ENCODE measurements around the gene ZNF385D. TPM values are rescaled to one million over a fixed set of nuclear protein-coding genes. Genes with fewer than 3 reads are reported as not detected.

Gene ZNF385D
- total RNA-seq, 6 experiments from 2014 or later: 0.06 to 2.7 (median 0.59) TPM; not detected in 1

DNA sequence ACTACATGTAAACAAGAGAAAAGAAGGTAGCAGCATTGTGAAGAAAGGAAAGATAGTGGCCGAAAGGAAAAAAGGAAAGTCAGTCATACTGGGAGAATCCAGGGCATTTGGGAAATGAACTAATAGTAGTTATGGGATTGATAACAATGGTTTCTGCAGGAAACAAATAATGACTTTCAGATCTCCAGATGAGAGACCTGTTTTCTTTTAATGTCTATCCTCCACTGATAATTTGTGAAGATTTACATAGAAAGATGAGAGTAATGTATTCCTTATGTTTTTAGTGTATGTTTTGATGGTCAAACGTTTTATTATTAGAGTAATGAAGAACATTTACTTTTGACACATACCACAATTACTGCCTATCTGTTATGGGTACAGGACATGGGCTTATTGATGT is 15.0 kb upstream of the ZNF385D start:
- Histone ChIP-seq H3K9me3 (no peaks in the 10 kb centered on the region), H3K27me3 (no peaks in the 10 kb centered on the region), H3K4me1 (no peaks in the 10 kb centered on the region), H3K36me3 (no peaks in the 10 kb centered on the region), H3K27ac (no peak overlapping the region), H3K4me3 (no peak overlapping the region)
- ATAC-seq (no peak), DNase-seq (no peak)
- TF ChIP-seq, protein P1, sequence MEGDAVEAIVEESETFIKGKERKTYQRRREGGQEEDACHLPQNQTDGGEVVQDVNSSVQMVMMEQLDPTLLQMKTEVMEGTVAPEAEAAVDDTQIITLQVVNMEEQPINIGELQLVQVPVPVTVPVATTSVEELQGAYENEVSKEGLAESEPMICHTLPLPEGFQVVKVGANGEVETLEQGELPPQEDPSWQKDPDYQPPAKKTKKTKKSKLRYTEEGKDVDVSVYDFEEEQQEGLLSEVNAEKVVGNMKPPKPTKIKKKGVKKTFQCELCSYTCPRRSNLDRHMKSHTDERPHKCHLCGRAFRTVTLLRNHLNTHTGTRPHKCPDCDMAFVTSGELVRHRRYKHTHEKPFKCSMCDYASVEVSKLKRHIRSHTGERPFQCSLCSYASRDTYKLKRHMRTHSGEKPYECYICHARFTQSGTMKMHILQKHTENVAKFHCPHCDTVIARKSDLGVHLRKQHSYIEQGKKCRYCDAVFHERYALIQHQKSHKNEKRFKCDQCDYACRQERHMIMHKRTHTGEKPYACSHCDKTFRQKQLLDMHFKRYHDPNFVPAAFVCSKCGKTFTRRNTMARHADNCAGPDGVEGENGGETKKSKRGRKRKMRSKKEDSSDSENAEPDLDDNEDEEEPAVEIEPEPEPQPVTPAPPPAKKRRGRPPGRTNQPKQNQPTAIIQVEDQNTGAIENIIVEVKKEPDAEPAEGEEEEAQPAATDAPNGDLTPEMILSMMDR (IDR thresholded peaks at IDR 0.05): no peak
- no peak for TF ChIP-seq POLR2A (IDR thresholded peaks at IDR 0.05)
- WGBS (ENCODE audit: insufficient coverage, low coverage, low lambda C conversion rate, missing lambda C conversion rate): 26% methylated on average over 2 of the region's 2 CpGs
- intact Hi-C loops (cut with DNase I): no loop called here

DNA sequence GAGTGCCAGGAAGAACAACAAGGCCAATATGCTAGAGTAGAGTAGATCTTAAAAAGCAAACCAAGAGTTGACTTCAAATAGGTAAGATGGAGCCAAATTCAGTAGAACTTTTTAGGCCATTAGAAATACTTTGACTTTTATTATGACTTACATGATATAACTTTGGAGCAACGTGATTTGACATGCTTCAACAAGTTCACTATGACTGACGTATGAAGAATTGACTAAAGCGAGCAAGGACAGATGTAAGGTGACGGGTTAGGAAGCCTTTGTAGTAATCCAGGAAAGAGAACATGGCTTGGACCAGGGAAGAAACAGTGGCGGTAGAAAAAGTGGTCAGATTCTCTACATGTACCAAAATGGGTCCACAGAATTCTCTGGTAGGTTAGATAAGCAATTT is 4.9 kb upstream of the ZNF385D start:
- TF ChIP-seq, protein P1 (IDR thresholded peaks at IDR 0.05): no peak
- TF ChIP-seq POLR2A (IDR thresholded peaks at IDR 0.05): no peak
- Histone ChIP-seq H3K27me3 (no peaks in the 10 kb centered on the region), H3K9me3 (no peaks in the 10 kb centered on the region), H3K27ac (no peak overlapping the region), H3K4me1 (no peaks in the 10 kb centered on the region), H3K4me3 (no peak overlapping the region), H3K36me3 (no peaks in the 10 kb centered on the region)
- intact Hi-C loops (cut with DNase I): no loop called here
- ATAC-seq: no peak
- no peak for DNase-seq
- 64% methylated on average over 5 of the region's 5 CpGs for WGBS (ENCODE audit: insufficient coverage, low coverage, low lambda C conversion rate, missing lambda C conversion rate)

DNA sequence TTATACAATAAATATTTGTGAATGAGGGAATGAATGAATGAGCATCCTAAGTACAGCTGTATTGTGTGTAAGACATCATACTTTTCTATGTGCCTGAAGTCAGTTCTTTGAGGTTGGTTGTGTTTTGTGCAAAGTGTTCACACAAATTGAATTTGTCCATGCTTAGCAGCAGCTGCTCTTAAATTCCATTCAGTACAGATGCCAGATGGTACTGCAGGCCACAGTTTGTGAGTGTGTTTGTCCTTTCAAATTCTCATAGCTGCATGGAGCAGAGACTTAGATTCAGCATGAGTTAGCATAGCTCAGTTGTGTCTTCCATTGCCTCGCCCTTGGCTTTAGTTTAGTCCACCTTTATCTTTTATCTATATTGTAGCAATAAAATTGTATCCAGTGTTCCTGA is 3.8 kb upstream of the ZNF385D start:
- Histone ChIP-seq H3K36me3 (no peaks in the 10 kb centered on the region), H3K9me3 (no peaks in the 10 kb centered on the region), H3K27me3 (no peaks in the 10 kb centered on the region), H3K4me3 (no peak overlapping the region), H3K27ac (no peak overlapping the region), H3K4me1 (no peaks in the 10 kb centered on the region)
- intact Hi-C loops (cut with DNase I): no loop called here
- ATAC-seq: no peak
- WGBS (ENCODE audit: insufficient coverage, low coverage, low lambda C conversion rate, missing lambda C conversion rate): 58% methylated on average over 1 of the region's 1 CpG
- TF ChIP-seq, protein P1 (IDR thresholded peaks at IDR 0.05): no peak
- TF ChIP-seq POLR2A (IDR thresholded peaks at IDR 0.05): no peak
- DNase-seq: no peak

DNA sequence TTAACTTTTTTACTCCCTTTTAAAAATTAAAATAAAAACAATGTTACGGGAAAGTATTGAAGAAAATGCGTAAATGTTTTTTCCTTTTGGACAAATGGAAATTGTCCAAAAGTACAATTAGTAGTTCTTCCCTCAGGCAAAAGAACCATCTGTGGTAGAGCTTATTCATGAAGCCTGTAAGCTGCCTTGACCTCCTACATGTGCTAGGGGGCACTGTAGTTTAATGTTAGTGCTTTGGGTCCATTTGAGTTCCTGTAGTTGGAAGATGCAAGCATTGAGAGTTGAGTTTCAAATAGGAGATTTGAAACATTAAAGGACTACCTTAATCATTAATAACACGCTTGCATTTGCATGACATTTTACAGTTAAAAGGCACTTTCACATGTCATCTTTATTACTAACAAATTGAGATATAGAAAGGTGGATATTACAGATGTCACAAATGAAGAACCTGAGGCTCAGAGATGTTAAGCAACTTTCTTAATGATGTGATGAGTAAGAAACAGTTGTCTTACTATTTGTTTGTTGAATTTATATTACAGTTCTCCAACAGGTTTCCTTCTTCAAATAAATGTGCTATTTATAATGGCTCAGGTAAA is 1.8 kb upstream of the ZNF385D start:
- ATAC-seq (peak; percentile 56 to 76 (median 58)), DNase-seq (no peak)
- H3K27me3 ChIP-seq: no peaks in the 10 kb centered on the region
- H3K4me3 ChIP-seq: no peak overlapping the region
- no peaks in the 10 kb centered on the region for H3K36me3 ChIP-seq
- 20% methylated on average over 3 of the region's 3 CpGs for WGBS (ENCODE audit: insufficient coverage, low coverage, low lambda C conversion rate, missing lambda C conversion rate)
- no peak overlapping the region for H3K27ac ChIP-seq
- intact Hi-C loops (cut with DNase I): no loop called here
- no peaks in the 10 kb centered on the region for H3K9me3 ChIP-seq
- no peaks in the 10 kb centered on the region for H3K4me1 ChIP-seq
- TF ChIP-seq, protein P1 (IDR thresholded peaks at IDR 0.05): peak; percentile 36 to 61 (median 44)
- no peak for TF ChIP-seq POLR2A (IDR thresholded peaks at IDR 0.05)

DNA sequence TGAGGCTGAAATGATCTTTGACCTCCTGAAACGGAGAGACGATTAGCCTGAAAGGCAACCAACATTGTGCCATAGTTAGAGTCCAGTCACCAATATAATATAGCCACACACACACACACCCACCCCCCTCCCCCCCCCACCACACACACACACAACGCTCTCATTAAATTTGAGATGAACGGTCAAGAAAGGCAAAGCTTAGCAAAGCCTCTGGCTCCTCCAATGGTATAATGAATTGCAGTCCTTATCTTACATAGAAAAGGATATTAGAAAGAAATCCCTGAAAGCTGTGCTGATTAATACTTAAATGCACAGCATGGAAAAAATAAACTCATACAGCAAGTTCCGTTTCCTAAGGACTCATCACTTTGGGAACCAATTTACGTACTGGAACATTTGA is 876 bp upstream of the ZNF385D start:
- WGBS (ENCODE audit: insufficient coverage, low coverage, low lambda C conversion rate, missing lambda C conversion rate): 30% methylated on average over 5 of the region's 6 CpGs
- Histone ChIP-seq H3K27ac (no peak overlapping the region), H3K27me3 (no peaks in the 10 kb centered on the region), H3K4me1 (no peaks in the 10 kb centered on the region), H3K9me3 (no peaks in the 10 kb centered on the region), H3K36me3 (no peaks in the 10 kb centered on the region), H3K4me3 (no peak overlapping the region)
- intact Hi-C loops (cut with DNase I): no loop called here
- TF ChIP-seq POLR2A (IDR thresholded peaks at IDR 0.05): no peak
- TF ChIP-seq, protein P1 (IDR thresholded peaks at IDR 0.05): no peak
- ATAC-seq (no peak), DNase-seq (no peak)

Data from right lobe of liver (tissue), 6 donors.